ENCODE results near the gene MPL. TPM values are rescaled to one million over a fixed set of nuclear protein-coding genes. Genes with fewer than 3 reads are reported as not detected.

MPL gene
- total and polyA plus RNA-seq, 10 of the 15 experiments (the other 5 are each of a cell fraction or from before 2014, with no cell fraction given): not detected

DNA sequence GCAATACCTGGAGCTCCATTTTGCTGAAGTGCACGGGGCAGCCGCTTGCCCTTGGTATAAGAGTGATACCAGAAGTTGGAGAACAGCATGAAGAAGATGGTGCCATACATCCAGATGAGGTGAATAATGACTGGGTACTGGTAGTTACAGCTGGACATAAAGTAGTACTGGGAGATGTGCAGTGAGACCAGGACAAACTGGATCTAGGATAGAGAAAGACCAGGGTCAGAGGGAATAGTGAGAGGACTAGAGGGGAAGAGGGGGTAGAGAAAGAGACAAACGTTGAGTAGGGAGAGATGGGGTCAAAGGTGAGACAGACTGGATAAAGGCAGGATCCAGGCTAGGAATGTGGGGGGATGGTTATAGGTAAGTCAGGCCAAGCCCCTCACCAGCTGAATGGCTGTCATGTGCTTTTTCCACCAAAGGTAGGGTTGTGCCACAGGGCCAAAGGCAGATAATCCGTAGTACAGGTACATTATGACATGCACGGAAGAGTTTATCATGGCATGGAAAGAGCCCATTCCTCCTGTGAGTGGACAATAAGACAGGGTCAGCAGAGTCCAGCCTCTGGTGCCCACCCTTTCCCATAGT is 26.4 kb downstream of the MPL start:
- TF ChIP-seq SMAD5 (IDR thresholded peaks at IDR 0.05; ENCODE audit: low read depth) (no peak), CREM (IDR thresholded peaks at IDR 0.05; ENCODE audit: low read depth) (no peak), SUPT20H (IDR thresholded peaks at IDR 0.05; ENCODE audit: borderline replicate concordance, control insufficient read depth, low read depth, low read length) (no peak), TCF3 (IDR thresholded peaks at IDR 0.05; ENCODE audit: borderline replicate concordance, insufficient read depth, low read depth, low read length) (no peak)
- 77% methylated on average over 5 of the region's 5 CpGs for WGBS (ENCODE audit: insufficient coverage, insufficient replicate concordance, low lambda C conversion rate, missing lambda C conversion rate)
- Histone ChIP-seq H2AFZ (ENCODE audit: control insufficient read depth, low read depth, low read length) (no peak overlapping the region), H3K79me2 (ENCODE audit: control insufficient read depth, insufficient read depth, low read length) (peaks cover 64% of the 10 kb centered on the region), H3K4me1 (ENCODE audit: control insufficient read depth, insufficient read depth, low read length) (peaks cover 17% of the 10 kb centered on the region), H3K9me3 (replicated peaks; ENCODE audit: control insufficient read depth, insufficient read depth, low read length) (no peaks in the 10 kb centered on the region), H3K36me3 (ENCODE audit: control insufficient read depth in 2 of 2, insufficient read depth in 2 of 2, low read length in 1 of 2) (peaks cover 15 to 27% of the 10 kb centered on the region in 2 experiments), H3K27me3 (replicated peaks in 1 of 2; ENCODE audit: control insufficient read depth in 2 of 2, insufficient read depth in 2 of 2, low read length in 1 of 2) (no peaks in the 10 kb centered on the region), H4K20me1 (ENCODE audit: control insufficient read depth, insufficient read depth) (no peaks in the 10 kb centered on the region), H3K4me2 (ENCODE audit: control insufficient read depth, insufficient read depth) (no peak overlapping the region), H3K27ac (ENCODE audit: control insufficient read depth, insufficient read depth) (no peak overlapping the region), H3K9ac (ENCODE audit: control insufficient read depth, insufficient read depth, low read length) (no peak overlapping the region), H3K4me3 (no peak overlapping the region)
- DNase-seq (ENCODE audit: low read depth, low spot score) (no peak), ATAC-seq (no peak), FAIRE-seq (no peak)
- BruUV-seq (replicated peaks): no TSS peak
- ChIA-PET POLR2A (interaction anchor here (0.6 to 1.2 kb wide), 5 partner anchors 8 to 1038 kb away, joined by 3 to 5 read pairs (median 3); partner anchors contain the start of genes MED8 and SZT2), SMC1A (ENCODE audit: uncharacterized antibody, unreplicated experiment) (interaction anchor here (1.0 kb wide), 1 partner anchor 121 kb away, joined by 3 read pairs; no protein-coding TSS in a partner anchor), CTCF (interaction anchor here (1.1 kb wide), 1 partner anchor 125 kb away, joined by 3 read pairs; no protein-coding TSS in a partner anchor), RAD21 (ENCODE audit: unreplicated experiment) (no interaction called here)
- in situ Hi-C loops (cut with MboI): no loop called here
- intact Hi-C loops (cut with micrococcal nuclease; ENCODE audit: unreplicated experiment): no loop called here

DNA sequence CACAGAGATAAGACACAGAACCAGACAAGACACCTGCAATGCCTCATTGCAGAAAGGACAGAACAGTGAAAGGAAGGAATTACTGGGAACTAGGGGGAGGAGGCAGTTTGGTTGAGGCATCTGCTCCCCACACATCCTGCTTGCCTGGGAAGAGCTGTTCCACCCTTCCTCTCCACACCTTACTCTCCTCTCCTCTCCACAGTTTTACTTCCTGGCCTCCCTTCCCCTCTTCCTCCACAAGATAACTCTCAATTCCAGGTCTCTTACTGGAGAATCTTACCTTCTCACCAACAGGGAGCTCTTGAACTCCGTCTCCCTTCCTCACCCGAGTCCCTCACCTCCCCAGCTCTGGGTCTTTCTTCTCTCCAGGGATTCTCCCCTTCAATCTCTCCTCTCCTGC is 28.1 kb downstream of the MPL start:
- intact Hi-C loops (cut with micrococcal nuclease; ENCODE audit: unreplicated experiment): loop anchor here (5.0 kb wide), 1 partner anchor 68 kb away; no protein-coding TSS in a partner anchor
- H2AFZ ChIP-seq (ENCODE audit: control insufficient read depth, low read depth, low read length): no peak overlapping the region
- 65% methylated on average over 2 of the region's 2 CpGs for WGBS (ENCODE audit: insufficient coverage, insufficient replicate concordance, low lambda C conversion rate, missing lambda C conversion rate)
- peak overlapping the region; percentile 95; the same call in 1 of the 2 replicates for H3K27ac ChIP-seq (ENCODE audit: control insufficient read depth, insufficient read depth)
- peak overlapping the region; percentile 94 for H3K4me2 ChIP-seq (ENCODE audit: control insufficient read depth, insufficient read depth)
- H3K4me3 ChIP-seq: peak overlapping the region; percentile 100
- no peaks in the 10 kb centered on the region for H4K20me1 ChIP-seq (ENCODE audit: control insufficient read depth, insufficient read depth)
- SMC1A ChIA-PET (ENCODE audit: uncharacterized antibody, unreplicated experiment): interaction anchor here (1.0 to 5.0 kb wide), 2 partner anchors 8 to 126 kb away, joined by 3 to 24 read pairs; no protein-coding TSS in a partner anchor
- in situ Hi-C loops (cut with MboI): no loop called here
- no peaks in the 10 kb centered on the region for H3K27me3 ChIP-seq (replicated peaks in 1 of 2; ENCODE audit: control insufficient read depth in 2 of 2, insufficient read depth in 2 of 2, low read length in 1 of 2)
- ATAC-seq (no peak), FAIRE-seq (no peak), DNase-seq (ENCODE audit: low read depth, low spot score) (no peak)
- H3K79me2 ChIP-seq (ENCODE audit: control insufficient read depth, insufficient read depth, low read length): peaks cover 48% of the 10 kb centered on the region
- POLR2A ChIA-PET: no interaction called here
- BruUV-seq (replicated peaks): no TSS peak
- CTCF ChIA-PET: interaction anchor here (0.8 to 1.2 kb wide), 2 partner anchors 12 to 127 kb away, joined by 3 read pairs; no protein-coding TSS in a partner anchor
- H3K9me3 ChIP-seq (replicated peaks; ENCODE audit: control insufficient read depth, insufficient read depth, low read length): no peaks in the 10 kb centered on the region
- RAD21 ChIA-PET (ENCODE audit: unreplicated experiment): interaction anchor here (1.0 to 1.1 kb wide), 2 partner anchors 70 to 126 kb away, joined by 3 to 4 read pairs; no protein-coding TSS in a partner anchor
- peaks cover 11% of the 10 kb centered on the region for H3K4me1 ChIP-seq (ENCODE audit: control insufficient read depth, insufficient read depth, low read length)
- peaks cover 13 to 24% of the 10 kb centered on the region in 2 experiments for H3K36me3 ChIP-seq (ENCODE audit: control insufficient read depth in 2 of 2, insufficient read depth in 2 of 2, low read length in 1 of 2)
- peak overlapping the region; percentile 96; the same call in 1 of the 2 replicates for H3K9ac ChIP-seq (ENCODE audit: control insufficient read depth, insufficient read depth, low read length)
- TF ChIP-seq TBL1XR1 (IDR thresholded peaks at IDR 0.05; ENCODE audit: low read depth, low read length) (no peak), TARDBP (IDR thresholded peaks at IDR 0.05; ENCODE audit: borderline replicate concordance) (no peak), SUPT20H (IDR thresholded peaks at IDR 0.05; ENCODE audit: borderline replicate concordance, control insufficient read depth, low read depth, low read length) (no peak), SRF (IDR thresholded peaks at IDR 0.05; ENCODE audit: low read depth in 2 of 2, low read length in 2 of 2) (no peak), NRF1 (conservative IDR thresholded peaks at IDR 0.05; ENCODE audit: low read depth, low read length) (no peak), KLF5 (IDR thresholded peaks at IDR 0.05; ENCODE audit: partially characterized antibody) (no peak), CREM (IDR thresholded peaks at IDR 0.05; ENCODE audit: low read depth) (no peak)
- TF ChIP-seq, protein P1, sequence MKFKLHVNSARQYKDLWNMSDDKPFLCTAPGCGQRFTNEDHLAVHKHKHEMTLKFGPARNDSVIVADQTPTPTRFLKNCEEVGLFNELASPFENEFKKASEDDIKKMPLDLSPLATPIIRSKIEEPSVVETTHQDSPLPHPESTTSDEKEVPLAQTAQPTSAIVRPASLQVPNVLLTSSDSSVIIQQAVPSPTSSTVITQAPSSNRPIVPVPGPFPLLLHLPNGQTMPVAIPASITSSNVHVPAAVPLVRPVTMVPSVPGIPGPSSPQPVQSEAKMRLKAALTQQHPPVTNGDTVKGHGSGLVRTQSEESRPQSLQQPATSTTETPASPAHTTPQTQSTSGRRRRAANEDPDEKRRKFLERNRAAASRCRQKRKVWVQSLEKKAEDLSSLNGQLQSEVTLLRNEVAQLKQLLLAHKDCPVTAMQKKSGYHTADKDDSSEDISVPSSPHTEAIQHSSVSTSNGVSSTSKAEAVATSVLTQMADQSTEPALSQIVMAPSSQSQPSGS (IDR thresholded peaks at IDR 0.05; ENCODE audit: low read length): no peak
- TF ChIP-seq, protein P2, sequence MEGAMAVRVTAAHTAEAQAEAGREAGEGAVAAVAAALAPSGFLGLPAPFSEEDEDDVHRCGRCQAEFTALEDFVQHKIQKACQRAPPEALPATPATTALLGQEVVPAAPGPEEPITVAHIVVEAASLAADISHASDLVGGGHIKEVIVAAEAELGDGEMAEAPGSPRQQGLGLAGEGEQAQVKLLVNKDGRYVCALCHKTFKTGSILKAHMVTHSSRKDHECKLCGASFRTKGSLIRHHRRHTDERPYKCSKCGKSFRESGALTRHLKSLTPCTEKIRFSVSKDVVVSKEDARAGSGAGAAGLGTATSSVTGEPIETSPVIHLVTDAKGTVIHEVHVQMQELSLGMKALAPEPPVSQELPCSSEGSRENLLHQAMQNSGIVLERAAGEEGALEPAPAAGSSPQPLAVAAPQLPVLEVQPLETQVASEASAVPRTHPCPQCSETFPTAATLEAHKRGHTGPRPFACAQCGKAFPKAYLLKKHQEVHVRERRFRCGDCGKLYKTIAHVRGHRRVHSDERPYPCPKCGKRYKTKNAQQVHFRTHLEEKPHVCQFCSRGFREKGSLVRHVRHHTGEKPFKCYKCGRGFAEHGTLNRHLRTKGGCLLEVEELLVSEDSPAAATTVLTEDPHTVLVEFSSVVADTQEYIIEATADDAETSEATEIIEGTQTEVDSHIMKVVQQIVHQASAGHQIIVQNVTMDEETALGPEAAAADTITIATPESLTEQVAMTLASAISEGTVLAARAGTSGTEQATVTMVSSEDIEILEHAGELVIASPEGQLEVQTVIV (IDR thresholded peaks at IDR 0.05; ENCODE audit: borderline replicate concordance, partially characterized antibody): no peak
- TF ChIP-seq, protein P3, sequence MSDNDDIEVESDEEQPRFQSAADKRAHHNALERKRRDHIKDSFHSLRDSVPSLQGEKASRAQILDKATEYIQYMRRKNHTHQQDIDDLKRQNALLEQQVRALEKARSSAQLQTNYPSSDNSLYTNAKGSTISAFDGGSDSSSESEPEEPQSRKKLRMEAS (IDR thresholded peaks at IDR 0.05; ENCODE audit: low read depth, low read length): no peak

Data from GM12878 (cell line).